ENCODE results near the gene CACNA1B. TPM values are rescaled to one million over a fixed set of nuclear protein-coding genes. Genes with fewer than 3 reads are reported as not detected.

The CACNA1B gene
- polyA plus RNA-seq, 1 donor from 2014 or later = not detected

DNA sequence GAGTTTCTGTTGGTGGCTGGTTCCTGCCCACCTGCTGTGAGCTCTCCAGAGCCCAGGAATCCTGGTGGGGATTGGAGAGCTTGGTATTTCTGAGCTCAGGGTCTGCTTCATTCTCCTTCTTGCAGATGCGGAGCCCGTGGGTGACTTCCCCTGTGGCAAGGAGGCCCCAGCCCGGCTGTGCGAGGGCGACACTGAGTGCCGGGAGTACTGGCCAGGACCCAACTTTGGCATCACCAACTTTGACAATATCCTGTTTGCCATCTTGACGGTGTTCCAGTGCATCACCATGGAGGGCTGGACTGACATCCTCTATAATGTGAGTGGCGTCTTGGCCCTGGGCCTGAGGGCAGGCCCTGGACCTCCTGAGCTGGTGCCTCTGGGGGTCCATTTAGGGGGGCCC is 39.5 kb downstream of the CACNA1B start:
- Mint-ChIP-seq H3K9me3 (no peaks in the 10 kb centered on the region), H3K27me3 (peaks cover 9% of the 10 kb centered on the region), H3K4me1 (no peaks in the 10 kb centered on the region), H3K4me3 (no peak overlapping the region), H3K36me3 (peaks cover 1% of the 10 kb centered on the region), H3K27ac (peak overlapping the region in 1 of 3 donors; percentile 32)

- peaks cover 0 to 2% (median 2%) of the 10 kb centered on the region in 3 donors for H3K9me3 Mint-ChIP-seq
- H3K27ac Mint-ChIP-seq = peak overlapping the region in 1 of 3 donors; percentile 63
- H3K27me3 Mint-ChIP-seq = peaks cover 9% of the 10 kb centered on the region
- no peak overlapping the region for H3K4me3 Mint-ChIP-seq
- peaks cover 1% of the 10 kb centered on the region for H3K36me3 Mint-ChIP-seq
- no peaks in the 10 kb centered on the region for H3K4me1 Mint-ChIP-seq
These were observed 40.2 kb downstream of the CACNA1B start for GRCh38 chr9:137917795-137918194.

- H3K4me1 Mint-ChIP-seq = no peaks in the 10 kb centered on the region
- H3K27me3 Mint-ChIP-seq = peaks cover 9% of the 10 kb centered on the region
- H3K9me3 Mint-ChIP-seq = peaks cover 0 to 2% (median 2%) of the 10 kb centered on the region in 3 donors
- peaks cover 1% of the 10 kb centered on the region for H3K36me3 Mint-ChIP-seq
- H3K27ac Mint-ChIP-seq = no peak overlapping the region
- no peak overlapping the region for H3K4me3 Mint-ChIP-seq
These were observed 40.9 kb downstream of the CACNA1B start for GRCh38 chr9:137918331-137919094.

DNA sequence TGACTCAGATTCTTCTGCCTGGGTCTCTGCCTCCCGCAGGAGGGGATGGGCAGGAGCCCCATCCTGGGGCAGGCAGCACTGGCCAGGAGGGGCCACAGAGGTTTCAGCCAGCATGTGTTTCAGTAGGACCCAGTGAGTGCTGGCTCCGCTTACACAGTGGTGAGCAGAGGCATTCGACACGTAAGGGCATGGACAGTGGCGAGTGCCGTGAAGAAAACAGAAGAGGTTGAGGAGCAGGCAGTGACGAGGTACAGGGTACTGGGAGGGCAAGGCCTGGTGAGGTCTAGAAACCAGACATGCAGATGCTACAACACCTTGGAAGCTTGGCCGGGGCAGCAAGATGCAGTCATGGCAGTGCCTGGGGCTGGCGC is 41.5 kb downstream of the CACNA1B start:
- Mint-ChIP-seq H3K27me3 (peaks cover 9% of the 10 kb centered on the region), H3K4me1 (no peaks in the 10 kb centered on the region), H3K27ac (no peak overlapping the region), H3K9me3 (peaks cover 0 to 2% (median 2%) of the 10 kb centered on the region in 3 donors), H3K4me3 (no peak overlapping the region), H3K36me3 (peaks cover under 1% of the 10 kb centered on the region)

GRCh38 chr9:137919649-137920141 is 42.1 kb downstream of the CACNA1B start:
- Mint-ChIP-seq H3K27me3 (peaks cover 9% of the 10 kb centered on the region), H3K4me3 (no peak overlapping the region), H3K36me3 (no peaks in the 10 kb centered on the region), H3K27ac (no peak overlapping the region), H3K9me3 (peaks cover 0 to 2% (median 2%) of the 10 kb centered on the region in 3 donors), H3K4me1 (peaks cover 0 to 2% (median 0%) of the 10 kb centered on the region in 3 donors)

DNA sequence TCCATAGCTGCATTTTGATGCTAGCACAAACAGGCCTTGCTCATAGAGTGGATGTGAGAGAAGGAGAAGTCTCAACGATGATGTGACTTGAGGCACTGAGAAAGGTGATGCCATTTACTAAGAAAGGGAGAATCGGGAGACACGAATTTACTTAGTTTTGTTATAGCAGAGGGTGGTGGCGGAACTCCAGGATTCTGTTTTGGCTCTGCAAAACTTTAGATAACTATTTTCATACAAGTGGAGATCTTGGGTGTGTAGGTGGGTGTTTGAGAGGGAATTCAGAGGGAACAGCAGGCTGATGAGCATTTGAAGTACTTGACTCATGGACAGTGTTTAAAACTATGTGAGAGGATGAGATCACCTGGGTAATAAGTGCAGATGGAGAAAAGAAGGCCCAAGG is 43.2 kb downstream of the CACNA1B start:
- Mint-ChIP-seq H3K27ac (no peak overlapping the region), H3K9me3 (peaks cover 0 to 2% (median 2%) of the 10 kb centered on the region in 3 donors), H3K27me3 (peaks cover 8% of the 10 kb centered on the region), H3K4me3 (no peak overlapping the region), H3K36me3 (no peaks in the 10 kb centered on the region), H3K4me1 (peaks cover 0 to 2% (median 0%) of the 10 kb centered on the region in 3 donors)

GRCh38 chr9:137924169-137924568 is 46.6 kb downstream of the CACNA1B start:
- H3K9me3 Mint-ChIP-seq = peaks cover 4 to 12% (median 9%) of the 10 kb centered on the region in 3 donors
- peaks cover 3% of the 10 kb centered on the region for H3K27me3 Mint-ChIP-seq
- H3K4me3 Mint-ChIP-seq = no peak overlapping the region
- no peak overlapping the region for H3K27ac Mint-ChIP-seq
- peaks cover 0 to 2% (median 0%) of the 10 kb centered on the region in 3 donors for H3K4me1 Mint-ChIP-seq
- H3K36me3 Mint-ChIP-seq = no peaks in the 10 kb centered on the region

- no peak overlapping the region for H3K27ac Mint-ChIP-seq
- no peak overlapping the region for H3K4me3 Mint-ChIP-seq
- H3K27me3 Mint-ChIP-seq = peaks cover 2% of the 10 kb centered on the region
- H3K36me3 Mint-ChIP-seq = no peaks in the 10 kb centered on the region
- H3K4me1 Mint-ChIP-seq = peaks cover 0 to 2% (median 0%) of the 10 kb centered on the region in 3 donors
- peaks cover 4 to 12% (median 9%) of the 10 kb centered on the region in 3 donors for H3K9me3 Mint-ChIP-seq
These were observed 47.3 kb downstream of the CACNA1B start for GRCh38 chr9:137924761-137925369.

- no peak overlapping the region for H3K4me3 Mint-ChIP-seq
- H3K36me3 Mint-ChIP-seq = no peaks in the 10 kb centered on the region
- peaks cover 1% of the 10 kb centered on the region for H3K27me3 Mint-ChIP-seq
- peaks cover 3 to 30% (median 24%) of the 10 kb centered on the region in 3 donors for H3K9me3 Mint-ChIP-seq
- H3K27ac Mint-ChIP-seq = no peak overlapping the region
- H3K4me1 Mint-ChIP-seq = no peaks in the 10 kb centered on the region
These were observed 66.1 kb downstream of the CACNA1B start for GRCh38 chr9:137943655-137944054.

- Mint-ChIP-seq H3K9me3 (peaks cover 0 to 26% (median 21%) of the 10 kb centered on the region in 3 donors), H3K27me3 (peaks cover 1% of the 10 kb centered on the region), H3K4me3 (no peak overlapping the region), H3K4me1 (no peaks in the 10 kb centered on the region), H3K27ac (no peak overlapping the region), H3K36me3 (no peaks in the 10 kb centered on the region)
These were observed 68.0 kb downstream of the CACNA1B start for GRCh38 chr9:137945581-137945980.

DNA sequence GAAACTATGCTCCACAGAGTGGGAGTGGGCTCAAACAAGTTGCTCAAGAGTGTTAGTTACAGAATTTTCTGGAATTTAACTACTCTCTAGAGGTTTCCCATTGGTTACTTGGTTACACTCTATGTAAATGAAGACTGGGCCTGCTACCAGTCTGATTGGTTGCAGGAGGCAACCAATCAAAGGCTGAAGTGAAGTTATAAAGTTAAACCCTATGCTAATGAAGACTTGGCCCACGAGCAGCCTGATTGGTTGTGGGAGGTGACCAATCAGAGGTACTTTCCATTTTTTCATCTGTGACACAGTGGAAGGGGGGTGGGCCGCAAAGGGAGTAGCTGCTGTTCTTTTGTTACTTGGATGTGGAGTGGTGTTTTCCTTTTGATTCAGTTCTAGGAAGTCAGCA is 69.4 kb downstream of the CACNA1B start:
- Mint-ChIP-seq H3K4me1 (no peaks in the 10 kb centered on the region), H3K9me3 (peaks cover 0 to 26% (median 19%) of the 10 kb centered on the region in 3 donors), H3K27ac (no peak overlapping the region), H3K27me3 (peaks cover 5% of the 10 kb centered on the region), H3K4me3 (no peak overlapping the region), H3K36me3 (no peaks in the 10 kb centered on the region)

DNA sequence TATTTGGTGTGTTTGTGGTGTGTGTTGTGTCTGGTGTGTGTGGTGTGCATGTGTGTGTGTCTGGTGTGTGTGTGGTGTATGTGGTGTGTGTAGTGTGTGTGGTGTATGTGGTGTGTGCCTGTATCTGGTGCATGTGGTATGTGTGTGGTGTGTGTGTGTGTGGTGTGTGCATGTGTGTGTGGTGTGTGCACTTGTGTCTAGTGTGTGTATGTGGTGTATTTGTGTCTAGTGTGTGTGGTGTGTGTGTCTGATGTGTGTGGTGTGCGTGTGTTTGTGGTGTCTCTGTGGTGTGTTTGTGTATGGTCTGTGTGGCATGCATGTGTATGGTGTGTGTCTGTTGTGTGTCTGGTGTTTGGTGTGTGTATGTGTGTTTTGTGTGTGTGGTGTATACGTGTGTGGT is 71.1 kb downstream of the CACNA1B start:
- H3K4me1 Mint-ChIP-seq = no peaks in the 10 kb centered on the region
- peaks cover 1% of the 10 kb centered on the region for H3K36me3 Mint-ChIP-seq
- peaks cover 0 to 15% (median 11%) of the 10 kb centered on the region in 3 donors for H3K9me3 Mint-ChIP-seq
- H3K27ac Mint-ChIP-seq = no peak overlapping the region
- peaks cover 7% of the 10 kb centered on the region for H3K27me3 Mint-ChIP-seq
- no peak overlapping the region for H3K4me3 Mint-ChIP-seq

- Mint-ChIP-seq H3K4me3 (no peak overlapping the region), H3K9me3 (peaks cover 0 to 11% (median 8%) of the 10 kb centered on the region in 3 donors), H3K27me3 (peaks cover 7% of the 10 kb centered on the region), H3K36me3 (peaks cover 1% of the 10 kb centered on the region), H3K27ac (no peak overlapping the region), H3K4me1 (no peaks in the 10 kb centered on the region)
These were observed 71.7 kb downstream of the CACNA1B start for GRCh38 chr9:137949260-137949659.

GRCh38 chr9:137951107-137951506 is 73.5 kb downstream of the CACNA1B start:
- Mint-ChIP-seq H3K27ac (no peak overlapping the region), H3K4me1 (no peaks in the 10 kb centered on the region), H3K9me3 (peaks cover 0 to 9% (median 7%) of the 10 kb centered on the region in 3 donors), H3K4me3 (no peak overlapping the region), H3K27me3 (peaks cover 7% of the 10 kb centered on the region), H3K36me3 (peaks cover 1% of the 10 kb centered on the region)

DNA sequence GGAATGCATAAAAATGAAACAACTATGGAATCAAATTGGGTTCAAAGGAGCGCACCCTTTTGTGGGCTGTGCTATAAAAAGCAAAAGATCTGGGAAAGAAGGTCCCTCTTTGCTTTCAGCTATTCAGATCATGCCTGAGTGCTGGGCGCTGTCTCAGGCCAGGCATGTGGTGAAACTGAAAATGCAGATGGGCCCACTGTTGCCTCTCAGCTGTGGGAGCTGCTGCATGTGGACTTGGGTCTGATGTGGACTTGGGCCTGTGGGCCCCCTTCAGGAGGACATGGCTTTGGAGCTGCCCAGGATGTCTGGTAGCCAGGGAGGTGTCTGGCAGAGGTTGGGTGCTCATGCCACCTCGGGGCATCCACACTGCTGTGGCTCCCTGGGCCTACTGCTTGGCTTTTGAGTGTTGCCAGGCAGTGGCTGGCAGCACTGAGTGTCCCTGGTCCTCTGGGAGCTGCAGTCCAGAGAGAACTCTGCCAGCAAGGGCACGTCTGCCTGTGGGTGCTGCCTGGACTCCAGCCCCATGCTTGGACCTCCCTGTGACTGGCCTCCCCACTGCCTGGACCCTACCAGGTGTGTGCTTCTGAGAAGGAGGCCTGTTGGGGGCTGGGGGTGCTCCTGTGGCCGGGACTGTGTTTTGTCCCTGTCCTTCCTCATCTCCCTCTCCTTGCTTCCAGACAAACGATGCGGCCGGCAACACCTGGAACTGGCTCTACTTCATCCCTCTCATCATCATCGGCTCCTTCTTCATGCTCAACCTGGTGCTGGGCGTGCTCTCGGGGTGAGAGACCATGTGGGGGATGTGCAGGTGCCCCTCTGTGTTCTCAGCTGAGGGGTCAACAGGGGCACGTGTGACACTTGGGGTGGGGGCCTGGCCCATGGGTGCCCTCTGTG is 74.3 kb downstream of the CACNA1B start:
- H3K9me3 Mint-ChIP-seq = peaks cover 0 to 5% (median 4%) of the 10 kb centered on the region in 3 donors
- no peaks in the 10 kb centered on the region for H3K4me1 Mint-ChIP-seq
- H3K27me3 Mint-ChIP-seq = peaks cover 7% of the 10 kb centered on the region
- H3K27ac Mint-ChIP-seq = peak overlapping the region in 1 of 3 donors; percentile 89
- H3K36me3 Mint-ChIP-seq = peaks cover 1% of the 10 kb centered on the region
- H3K4me3 Mint-ChIP-seq = no peak overlapping the region
